ENCODE results near the gene MDM4.

DNA sequence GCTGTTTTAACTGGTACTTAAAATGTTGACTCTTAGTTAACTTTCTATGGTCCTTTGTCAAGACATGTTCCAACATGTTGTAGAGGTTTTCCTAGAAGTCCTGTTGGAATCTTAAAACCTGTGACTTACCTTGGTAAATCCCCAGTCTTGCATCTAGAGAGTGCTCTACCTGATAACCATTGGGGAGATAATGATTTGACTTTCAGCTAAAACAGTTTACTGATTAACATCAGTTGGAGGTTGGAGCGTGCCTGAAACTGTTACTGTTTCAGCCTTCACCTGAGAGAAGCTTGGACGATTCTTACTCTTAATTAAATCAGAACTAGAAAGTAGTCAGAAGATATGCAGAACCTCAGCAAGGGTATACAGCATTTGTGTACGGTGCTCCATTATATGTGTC is 8.8 kb downstream of the MDM4 start:
- TF ChIP-seq CTCF (IDR thresholded peaks at IDR 0.05) = no peak
- no peak for TF ChIP-seq POLR2A (IDR thresholded peaks at IDR 0.05)

Measured in body of pancreas (tissue), 4 donors.